AG10803 (cell line): ENCODE data around the gene DNAL1.

ENCODE experiments used
- DNase-seq: peaks from one replicate; pipeline ENCODE4 v3.0.0; 2010; ENCODE audit warnings: low read depth
- H3K4me3 ChIP-seq: 2 replicates; pipeline ENCODE4 v1.5.1; 2011; ENCODE audit warnings: mild to moderate bottlenecking, low read length, control low read depth
- TF ChIP-seq, protein P1 (sequence below): conservative IDR thresholded peaks from 2 replicates; pipeline ENCODE4 v1.5.1; 2011; ENCODE audit warnings: mild to moderate bottlenecking, low read length, control low read depth, inconsistent platforms

DNAL1 gene

DNA sequence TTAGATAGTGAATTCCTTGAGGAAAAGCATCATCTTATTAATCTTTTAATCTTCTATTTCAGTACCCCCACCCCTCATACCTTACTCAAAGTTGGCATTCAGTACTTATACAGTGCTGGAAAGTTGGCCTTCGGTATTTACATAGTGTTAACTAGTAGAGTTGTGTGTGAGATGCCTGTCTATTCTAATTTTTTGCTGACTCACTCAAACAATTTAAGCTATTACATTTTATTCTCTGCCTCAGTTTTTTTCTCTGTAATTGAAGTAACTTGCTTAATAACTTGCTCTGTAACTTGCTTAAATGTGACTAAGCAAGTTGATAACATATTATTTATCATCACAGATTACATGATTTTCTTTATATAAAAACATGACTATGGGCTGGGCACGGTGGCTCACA is 20.3 kb downstream of the DNAL1 start:
- H3K4me3 ChIP-seq, result no peak overlapping the region
- DNase-seq, result no peak
- TF ChIP-seq, protein P1, sequence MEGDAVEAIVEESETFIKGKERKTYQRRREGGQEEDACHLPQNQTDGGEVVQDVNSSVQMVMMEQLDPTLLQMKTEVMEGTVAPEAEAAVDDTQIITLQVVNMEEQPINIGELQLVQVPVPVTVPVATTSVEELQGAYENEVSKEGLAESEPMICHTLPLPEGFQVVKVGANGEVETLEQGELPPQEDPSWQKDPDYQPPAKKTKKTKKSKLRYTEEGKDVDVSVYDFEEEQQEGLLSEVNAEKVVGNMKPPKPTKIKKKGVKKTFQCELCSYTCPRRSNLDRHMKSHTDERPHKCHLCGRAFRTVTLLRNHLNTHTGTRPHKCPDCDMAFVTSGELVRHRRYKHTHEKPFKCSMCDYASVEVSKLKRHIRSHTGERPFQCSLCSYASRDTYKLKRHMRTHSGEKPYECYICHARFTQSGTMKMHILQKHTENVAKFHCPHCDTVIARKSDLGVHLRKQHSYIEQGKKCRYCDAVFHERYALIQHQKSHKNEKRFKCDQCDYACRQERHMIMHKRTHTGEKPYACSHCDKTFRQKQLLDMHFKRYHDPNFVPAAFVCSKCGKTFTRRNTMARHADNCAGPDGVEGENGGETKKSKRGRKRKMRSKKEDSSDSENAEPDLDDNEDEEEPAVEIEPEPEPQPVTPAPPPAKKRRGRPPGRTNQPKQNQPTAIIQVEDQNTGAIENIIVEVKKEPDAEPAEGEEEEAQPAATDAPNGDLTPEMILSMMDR, result no peak

DNA sequence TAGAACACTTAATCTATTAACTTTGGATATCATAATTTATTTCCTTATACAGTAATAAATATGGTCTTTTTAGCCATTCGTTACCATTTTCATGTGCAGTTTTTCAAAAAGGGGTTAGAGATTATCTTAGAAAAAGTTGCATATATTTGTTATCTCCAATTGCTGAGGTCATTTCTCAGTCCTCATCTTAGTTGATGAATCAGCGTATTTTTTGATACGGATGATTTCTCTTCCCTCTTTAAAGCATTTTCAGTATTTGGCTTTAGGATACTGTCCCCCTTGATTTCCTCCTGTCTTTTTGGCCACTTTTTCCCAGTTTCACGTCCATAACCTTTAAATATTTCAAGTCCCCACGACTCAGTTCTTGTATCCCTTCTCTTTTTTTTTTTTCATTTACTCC is 21.8 kb downstream of the DNAL1 start:
- TF ChIP-seq, protein P1, result no peak
- H3K4me3 ChIP-seq, result no peak overlapping the region
- DNase-seq, result no peak

DNA sequence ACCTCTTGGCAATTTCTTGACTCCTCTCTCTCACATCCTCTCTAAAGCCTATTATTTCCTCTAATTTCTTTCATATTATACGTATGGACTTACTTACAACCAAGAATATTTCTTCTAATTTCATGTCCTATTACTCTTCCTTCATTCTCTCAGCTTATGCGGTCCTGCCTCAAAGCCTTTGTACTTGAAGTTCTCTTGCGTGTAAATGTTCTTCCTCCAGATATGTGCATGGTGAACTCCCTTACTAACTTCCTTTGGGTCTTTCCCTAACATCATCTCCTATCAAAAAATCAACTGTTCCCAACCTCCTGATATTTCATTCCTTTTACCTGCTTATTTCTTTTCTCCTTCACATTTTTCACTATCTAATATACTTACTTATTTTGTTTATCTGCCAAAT is 23.1 kb downstream of the DNAL1 start:
- TF ChIP-seq, protein P1, result no peak
- H3K4me3 ChIP-seq, result no peak overlapping the region
- no peak for DNase-seq

DNA sequence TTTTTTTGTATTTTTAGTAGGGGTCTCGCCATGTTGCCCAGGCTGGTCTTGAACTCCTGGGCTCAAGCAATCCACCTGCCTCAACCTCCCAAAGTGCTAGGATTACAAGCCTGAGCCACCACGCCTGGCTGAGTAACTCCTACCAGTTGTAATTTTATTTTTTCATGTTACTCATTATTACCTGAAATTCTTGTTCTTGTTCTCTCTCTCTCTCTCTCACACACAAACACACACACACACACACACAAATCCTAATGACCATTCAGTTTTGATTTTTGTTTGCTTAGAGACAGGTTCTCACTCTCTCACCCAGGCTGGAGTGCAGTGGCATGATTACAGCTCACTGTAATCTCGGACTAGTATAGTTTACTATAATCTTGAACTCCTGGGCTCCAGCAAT is 30.2 kb downstream of the DNAL1 start:
- TF ChIP-seq, protein P1, result no peak
- no peak for DNase-seq
- H3K4me3 ChIP-seq, result no peak overlapping the region

DNA sequence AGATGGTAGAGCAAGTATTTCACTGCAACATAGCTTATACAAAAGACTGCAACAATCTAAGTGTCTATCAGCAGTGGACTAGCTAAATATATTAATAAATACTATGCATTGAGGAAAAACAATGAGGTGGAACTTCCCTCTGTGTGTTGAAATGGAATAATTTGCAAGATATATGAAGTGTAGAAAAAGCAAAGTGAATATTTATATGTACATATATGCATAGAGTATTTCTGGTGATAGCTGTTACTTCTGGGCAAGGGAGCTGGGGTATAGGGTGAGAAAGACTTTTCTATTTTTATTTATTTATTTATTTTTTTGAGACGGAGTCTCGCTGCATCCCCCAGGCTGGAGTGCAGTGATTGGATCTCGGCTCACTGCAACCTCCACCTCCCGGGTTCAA is 33.9 kb downstream of the DNAL1 start:
- TF ChIP-seq, protein P1, result no peak
- no peak overlapping the region for H3K4me3 ChIP-seq
- no peak for DNase-seq

DNA sequence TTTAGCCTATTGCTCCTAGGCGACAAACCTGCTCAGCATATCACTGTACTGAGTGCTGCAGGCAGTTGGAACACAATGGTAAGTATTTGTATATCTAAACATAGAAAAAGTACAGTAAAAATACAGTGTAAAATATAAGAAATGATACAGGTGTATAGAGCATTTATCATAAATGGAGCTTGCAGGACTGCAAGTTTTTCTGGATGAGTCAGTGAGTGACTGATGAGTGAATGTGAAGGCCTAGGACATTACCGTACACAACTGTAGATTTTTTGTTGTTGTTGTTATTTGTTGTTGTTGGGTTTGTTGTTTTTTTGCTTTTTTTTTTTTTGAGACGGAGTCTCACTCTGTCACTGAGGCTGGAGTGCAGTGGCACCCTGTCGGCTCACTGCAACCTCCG is 36.0 kb downstream of the DNAL1 start:
- no peak for DNase-seq
- TF ChIP-seq, protein P1, result no peak
- H3K4me3 ChIP-seq, result no peak overlapping the region

DNA sequence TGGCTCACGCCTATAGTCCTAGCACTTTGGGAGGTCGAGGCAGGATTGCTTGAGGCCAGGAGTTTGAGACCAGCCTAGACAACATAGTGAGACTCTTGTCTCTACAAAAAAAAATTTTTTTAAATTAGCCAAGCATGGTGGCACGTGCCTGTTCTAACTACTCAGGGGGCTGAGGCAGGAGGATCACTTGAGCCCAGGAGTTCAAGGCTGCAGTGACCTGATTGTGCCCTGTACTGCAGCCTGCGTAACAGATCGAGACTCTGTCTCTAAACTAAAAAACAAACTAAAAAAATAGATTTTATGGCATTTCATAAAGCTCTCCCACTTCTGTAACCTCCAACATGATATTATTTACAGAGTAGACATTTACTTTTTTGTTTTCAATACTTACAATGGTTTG is 39.8 kb downstream of the DNAL1 start:
- H3K4me3 ChIP-seq, result no peak overlapping the region
- no peak for DNase-seq
- TF ChIP-seq, protein P1, result no peak
